WTC11 (cell line): ENCODE results near the gene RMND5A. TPM values are rescaled to one million over a fixed set of nuclear protein-coding genes. Genes with fewer than 3 reads are reported as not detected.

Experiments used
- FOXJ3 ChIP-seq: sonication (generic); formaldehyde crosslinking; IDR thresholded peaks from 2 replicates; pipeline ENCODE4 v1.9.0; 2021; ENCODE audit warnings: missing genetic modification reagents, mild to moderate bottlenecking, borderline replicate concordance
- ZNF232 ChIP-seq: sonication (generic); formaldehyde crosslinking; IDR thresholded peaks from 2 replicates; pipeline ENCODE4 v1.8.0; 2022; ENCODE audit warnings: mild to moderate bottlenecking, missing genetic modification reagents
- total RNA-seq: library from RNA; stranded (reverse); gene quantifications from 3 replicates; pipeline ENCODE4 v1.2.3, GENCODE V29; 2021
- TF ChIP-seq, protein P1 (sequence below): fragments of 250-450 bp; sonication (Bioruptor Pico); conservative IDR thresholded peaks from 2 replicates; pipeline ENCODE4 v1.9.0; 2021; ENCODE audit warnings: mild to moderate bottlenecking

RMND5A gene
- total RNA-seq, 1 experiment from 2014 or later = 55.4 TPM

DNA sequence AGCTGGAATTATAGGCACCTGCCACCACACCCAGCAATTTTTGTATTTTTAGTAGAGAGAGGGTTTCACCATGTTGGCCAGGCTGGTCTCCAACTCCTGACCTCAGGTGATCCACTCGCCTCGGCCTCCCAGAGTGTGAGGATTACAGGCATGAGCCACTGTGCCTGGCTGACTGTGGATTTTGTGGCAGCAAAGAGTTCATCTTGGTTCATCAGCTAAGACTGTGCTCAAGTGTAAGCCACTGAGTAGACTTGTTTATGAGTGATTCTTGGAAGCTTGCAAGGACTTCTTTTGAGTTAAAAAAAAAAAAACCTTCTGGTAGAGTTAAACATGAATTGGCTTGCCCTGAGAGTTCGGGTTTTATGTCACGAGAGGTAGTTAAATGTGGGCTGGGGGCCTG is 106.9 kb downstream of the RMND5A start (continued):
- TF ChIP-seq, protein P1, sequence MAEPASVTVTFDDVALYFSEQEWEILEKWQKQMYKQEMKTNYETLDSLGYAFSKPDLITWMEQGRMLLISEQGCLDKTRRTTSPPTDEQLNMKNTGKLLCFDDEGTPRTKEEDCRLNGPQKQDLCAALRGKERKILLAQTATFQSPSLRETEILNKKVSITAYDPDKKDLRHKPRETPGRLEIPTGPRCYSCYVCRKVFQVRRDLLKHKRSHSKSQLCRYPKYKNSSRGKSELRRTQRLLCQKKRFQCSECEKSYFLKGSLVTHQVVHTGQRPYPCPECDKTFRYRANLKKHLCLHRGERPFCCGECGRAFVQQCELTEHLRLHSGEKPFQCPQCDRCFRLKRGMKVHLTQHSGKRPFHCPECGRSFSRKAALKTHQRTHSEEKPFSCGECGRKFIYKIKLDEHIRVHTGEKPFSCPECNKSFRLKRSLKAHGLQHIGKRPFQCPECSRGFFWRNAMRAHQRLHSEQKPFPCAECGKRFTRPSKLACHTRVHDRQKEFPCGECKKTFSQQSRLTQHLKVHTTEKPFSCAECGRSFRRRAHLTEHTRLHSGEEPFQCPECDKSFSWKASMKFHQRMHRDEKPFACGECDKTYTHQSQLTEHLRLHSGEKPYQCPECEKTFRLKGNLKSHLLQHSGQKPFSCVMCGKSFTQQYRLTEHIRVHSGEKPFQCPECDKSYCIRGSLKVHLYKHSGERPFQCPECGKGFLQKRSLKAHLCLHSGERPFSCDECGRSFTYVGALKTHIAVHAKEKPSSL (CRISPR knock-in tag) = no peak
- TF ChIP-seq ZNF232 (CRISPR knock-in tag) (no peak), FOXJ3 (CRISPR knock-in tag) (no peak)

Other genes with a start within 250 kb of the RMND5A start
- gene CHMP3, start 156.8 kb upstream of the RMND5A start, total RNA-seq = 21.3 to 22.7 TPM (median 22.7 TPM) in 3 replicates
- gene RNF103, start 96.4 kb upstream of the RMND5A start, total RNA-seq = 6.8 to 9.0 TPM (median 8.0 TPM) in 3 replicates
- 0.27 to 0.44 TPM (median 0.30 TPM) in 3 replicates for gene CD8A, start 70.6 kb downstream of the RMND5A start, total RNA-seq
- 0.70 to 0.73 TPM (median 0.71 TPM) in 3 replicates for gene CD8B, start 141.6 kb downstream of the RMND5A start, total RNA-seq
- 3.8 to 6.4 TPM (median 5.0 TPM) in 3 replicates for gene RGPD1, start 221.8 kb downstream of the RMND5A start, total RNA-seq